Activated naive CD4-positive, alpha-beta T cell treated with anti-CD3 and anti-CD28 coated beads for 36 hours (primary cell): ENCODE data around the gene SARS1. TPM values are rescaled to one million over a fixed set of nuclear protein-coding genes. Genes with fewer than 3 reads are reported as not detected.

Source experiments
- CTCF ChIA-PET: fragments of 350-600 bp; sonication (Branson Sonifier 250); formaldehyde crosslinking; loops from one replicate; lab custom pipeline; 2021; ENCODE audit warnings: antibody characterized with exemption; lab: Charles Lee
- DNase-seq: peaks from one replicate; pipeline ENCODE4 v3.0.0-alpha.2; 2020
- H3K27ac Mint-ChIP-seq: one replicate; pipeline ENCODE4 v1.8.0; 2021; ENCODE audit warnings: mild to moderate bottlenecking, mixed read lengths
- H3K27me3 Mint-ChIP-seq: one replicate; pipeline ENCODE4 v1.8.0; 2021; ENCODE audit warnings: low read depth, mixed read lengths
- H3K36me3 Mint-ChIP-seq: one replicate; pipeline ENCODE4 v1.8.0; 2021; ENCODE audit warnings: low read depth, mixed read lengths
- H3K4me1 Mint-ChIP-seq: one replicate; pipeline ENCODE4 v1.8.0; 2021; ENCODE audit warnings: low read depth, mixed read lengths
- H3K4me3 Mint-ChIP-seq: one replicate; pipeline ENCODE4 v1.8.0; 2021; ENCODE audit warnings: mild to moderate bottlenecking, moderate library complexity, mixed read lengths
- H3K9me3 Mint-ChIP-seq: one replicate; pipeline ENCODE4 v1.8.0; 2021; ENCODE audit warnings: mixed read lengths
- intact Hi-C: fragments of 100-400 bp; cut with micrococcal nuclease; formaldehyde crosslinking; loops from one replicate; pipeline ENCODE4 v1.15.1; 2023
- total RNA-seq, 2 experiments: library from RNA; stranded (reverse); gene quantifications; one replicate each; pipeline ENCODE4 v1.2.3, GENCODE V29; 2021

The SARS1 gene
- total RNA-seq, 2 experiments from 2014 or later = 363 TPM

DNA sequence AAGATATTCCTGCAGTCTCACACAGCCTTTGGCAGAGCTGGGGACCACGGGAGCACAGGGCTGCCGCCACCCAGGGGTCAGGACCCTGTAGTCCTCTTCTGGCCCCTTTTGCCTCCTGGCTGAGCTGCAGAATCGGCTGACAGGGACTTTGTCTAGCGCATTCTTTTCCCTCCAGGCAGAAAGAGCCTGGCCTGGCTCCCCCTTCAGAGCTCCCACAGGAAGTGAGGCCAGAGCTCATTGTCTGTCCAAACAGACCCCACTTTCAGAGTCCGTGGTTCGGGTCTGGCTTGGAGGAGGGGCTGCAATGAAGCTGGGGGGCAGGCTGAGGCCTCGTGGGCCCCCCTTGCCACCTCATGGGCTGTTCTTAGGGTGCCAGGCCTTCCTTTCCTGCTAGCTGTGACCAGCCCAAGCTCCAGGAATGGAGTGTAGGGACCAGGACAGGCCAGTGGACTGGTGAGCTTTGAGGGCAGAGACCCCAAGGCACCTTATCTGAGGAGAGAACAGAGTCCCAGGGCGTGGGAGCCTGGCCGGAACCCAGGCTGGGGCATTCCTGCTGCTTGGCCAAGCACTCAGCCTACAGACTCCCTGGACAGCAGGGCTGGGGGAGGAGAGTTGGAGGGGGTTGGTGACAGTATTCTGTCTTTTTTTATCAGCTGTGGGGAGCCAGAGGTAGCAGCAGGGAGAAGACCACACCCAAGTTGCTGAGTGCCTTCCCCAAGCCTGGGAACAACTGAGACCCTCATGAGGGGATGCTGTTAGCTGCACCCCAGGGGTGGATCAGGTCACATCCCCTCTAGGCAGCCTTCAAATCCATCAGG, 40.3 kb downstream of the SARS1 start:
- CTCF ChIA-PET = interaction anchor here (0.6 to 1.8 kb wide), 7 partner anchors 11 to 279 kb away, joined by 3 to 7 read pairs (median 4); no protein-coding TSS in a partner anchor
- Mint-ChIP-seq H3K36me3 (no peaks in the 10 kb centered on the region), H3K27me3 (no peaks in the 10 kb centered on the region), H3K27ac (no peak overlapping the region), H3K4me3 (no peak overlapping the region), H3K9me3 (no peaks in the 10 kb centered on the region), H3K4me1 (peaks cover 4% of the 10 kb centered on the region)
- intact Hi-C loops = no loop called here
- no peak for DNase-seq

- no peak for DNase-seq
- intact Hi-C loops = no loop called here
- Mint-ChIP-seq H3K27me3 (no peaks in the 10 kb centered on the region), H3K4me3 (no peak overlapping the region), H3K9me3 (no peaks in the 10 kb centered on the region), H3K4me1 (peaks cover 2% of the 10 kb centered on the region), H3K36me3 (no peaks in the 10 kb centered on the region), H3K27ac (no peak overlapping the region)
- CTCF ChIA-PET = interaction anchor here (0.8 to 1.8 kb wide), 3 partner anchors 10 to 277 kb away, joined by 5 to 7 read pairs (median 5); no protein-coding TSS in a partner anchor
These were observed 40.9 kb downstream of the SARS1 start for GRCh38 chr1:109254621-109255096.

GRCh38 chr1:109255097-109255651, 41.5 kb downstream of the SARS1 start:
- intact Hi-C loops = no loop called here
- H3K27ac Mint-ChIP-seq = no peak overlapping the region
- peaks cover 2% of the 10 kb centered on the region for H3K4me1 Mint-ChIP-seq
- CTCF ChIA-PET = interaction anchor here (1.3 to 1.8 kb wide), 2 partner anchors 8 to 10 kb away, joined by 3 to 7 read pairs; no protein-coding TSS in a partner anchor
- no peaks in the 10 kb centered on the region for H3K27me3 Mint-ChIP-seq
- DNase-seq = no peak
- H3K9me3 Mint-ChIP-seq = no peaks in the 10 kb centered on the region
- H3K36me3 Mint-ChIP-seq = no peaks in the 10 kb centered on the region
- H3K4me3 Mint-ChIP-seq = no peak overlapping the region

- no peak for DNase-seq
- Mint-ChIP-seq H3K27me3 (no peaks in the 10 kb centered on the region), H3K4me3 (no peak overlapping the region), H3K27ac (no peak overlapping the region), H3K36me3 (no peaks in the 10 kb centered on the region), H3K9me3 (no peaks in the 10 kb centered on the region), H3K4me1 (peaks cover 2% of the 10 kb centered on the region)
- intact Hi-C loops = no loop called here
- CTCF ChIA-PET = interaction anchor here (0.7 to 1.8 kb wide), 3 partner anchors 9 to 16 kb away, joined by 3 to 7 read pairs (median 3); no protein-coding TSS in a partner anchor
These were observed 42.0 kb downstream of the SARS1 start for GRCh38 chr1:109255678-109256077.

DNA sequence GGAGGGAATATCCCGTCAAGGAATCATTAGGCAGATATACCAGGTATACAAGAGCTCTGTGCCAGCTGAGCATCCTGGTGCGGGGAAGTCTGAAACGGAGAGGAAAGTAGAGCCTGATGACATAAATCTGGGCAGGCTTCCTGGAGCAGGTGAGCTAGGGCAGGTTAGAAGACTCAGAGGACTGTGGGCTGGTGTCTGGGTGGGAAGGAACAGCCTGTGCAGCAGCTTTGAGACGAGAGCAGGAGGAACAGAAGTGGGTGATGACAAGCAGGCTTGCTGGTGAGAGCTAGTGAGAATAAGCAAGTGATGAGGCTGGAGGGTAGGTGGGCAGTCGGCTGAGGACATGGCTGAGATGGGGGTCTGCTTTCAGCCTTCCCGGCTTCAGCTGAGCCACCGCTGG, 42.4 kb downstream of the SARS1 start:
- Mint-ChIP-seq H3K27ac (no peak overlapping the region), H3K27me3 (no peaks in the 10 kb centered on the region), H3K36me3 (no peaks in the 10 kb centered on the region), H3K4me1 (peaks cover 2% of the 10 kb centered on the region), H3K9me3 (no peaks in the 10 kb centered on the region), H3K4me3 (no peak overlapping the region)
- no peak for DNase-seq
- intact Hi-C loops = no loop called here
- CTCF ChIA-PET = interaction anchor here (0.7 to 1.8 kb wide), 3 partner anchors 9 to 55 kb away, joined by 3 to 4 read pairs (median 3); no protein-coding TSS in a partner anchor

- CTCF ChIA-PET = interaction anchor here (0.6 to 1.8 kb wide), 4 partner anchors 10 to 275 kb away, joined by 3 to 4 read pairs (median 3); no protein-coding TSS in a partner anchor
These were observed 43.4 kb downstream of the SARS1 start for GRCh38 chr1:109256971-109257681.

GRCh38 chr1:109257682-109258421, 44.1 kb downstream of the SARS1 start:
- H3K4me1 Mint-ChIP-seq = peaks cover 2% of the 10 kb centered on the region
- H3K27ac Mint-ChIP-seq = no peak overlapping the region
- DNase-seq = no peak
- H3K9me3 Mint-ChIP-seq = no peaks in the 10 kb centered on the region
- no peaks in the 10 kb centered on the region for H3K27me3 Mint-ChIP-seq
- H3K4me3 Mint-ChIP-seq = no peak overlapping the region
- H3K36me3 Mint-ChIP-seq = no peaks in the 10 kb centered on the region
- CTCF ChIA-PET = interaction anchor here (0.6 to 1.8 kb wide), 2 partner anchors 56 to 142 kb away, joined by 3 to 4 read pairs; no protein-coding TSS in a partner anchor
- intact Hi-C loops = no loop called here

More at GRCh38 chr1:109256971-109257681, 43.4 kb downstream of the SARS1 start:
- DNase-seq = no peak
- Mint-ChIP-seq H3K4me1 (peaks cover 2% of the 10 kb centered on the region), H3K27ac (no peak overlapping the region), H3K27me3 (no peaks in the 10 kb centered on the region), H3K9me3 (no peaks in the 10 kb centered on the region), H3K36me3 (no peaks in the 10 kb centered on the region), H3K4me3 (no peak overlapping the region)
- intact Hi-C loops = no loop called here

GRCh38 chr1:109258481-109259466, 45.1 kb downstream of the SARS1 start:
- peaks cover 5% of the 10 kb centered on the region for H3K4me1 Mint-ChIP-seq
- H3K9me3 Mint-ChIP-seq = no peaks in the 10 kb centered on the region
- intact Hi-C loops = no loop called here

GRCh38 chr1:109259674-109260557, 46.2 kb downstream of the SARS1 start:
- DNase-seq = no peak
- no peak overlapping the region for H3K4me3 Mint-ChIP-seq
- CTCF ChIA-PET = interaction anchor here (0.6 to 1.3 kb wide), 4 partner anchors 17 to 273 kb away, joined by 3 to 4 read pairs (median 3); no protein-coding TSS in a partner anchor
- H3K27me3 Mint-ChIP-seq = peaks cover 1% of the 10 kb centered on the region
- H3K27ac Mint-ChIP-seq = no peak overlapping the region
- H3K9me3 Mint-ChIP-seq = no peaks in the 10 kb centered on the region
- peaks cover 5% of the 10 kb centered on the region for H3K4me1 Mint-ChIP-seq
- intact Hi-C loops = no loop called here
- H3K36me3 Mint-ChIP-seq = no peaks in the 10 kb centered on the region

More at GRCh38 chr1:109258481-109259466, 45.1 kb downstream of the SARS1 start:
- Mint-ChIP-seq H3K27ac (no peak overlapping the region), H3K4me3 (no peak overlapping the region), H3K27me3 (peaks cover 1% of the 10 kb centered on the region), H3K36me3 (no peaks in the 10 kb centered on the region)
- no peak for DNase-seq
- CTCF ChIA-PET = interaction anchor here (0.9 kb wide), 2 partner anchors 141 to 274 kb away, joined by 3 to 4 read pairs; no protein-coding TSS in a partner anchor

DNA sequence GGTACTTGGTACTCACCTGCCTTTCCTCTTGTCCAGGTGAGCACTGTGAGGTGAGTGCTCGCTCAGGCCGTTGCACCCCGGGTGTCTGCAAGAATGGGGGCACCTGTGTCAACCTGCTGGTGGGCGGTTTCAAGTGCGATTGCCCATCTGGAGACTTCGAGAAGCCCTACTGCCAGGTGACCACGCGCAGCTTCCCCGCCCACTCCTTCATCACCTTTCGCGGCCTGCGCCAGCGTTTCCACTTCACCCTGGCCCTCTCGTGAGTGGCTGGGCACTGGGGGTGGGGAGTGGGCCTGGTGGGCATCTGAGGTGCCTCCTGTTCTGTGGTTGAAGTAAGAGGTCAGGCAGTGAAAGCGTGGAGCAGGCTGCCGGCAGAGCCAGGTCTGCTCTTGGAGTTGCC, 47.3 kb downstream of the SARS1 start:
- peaks cover 1% of the 10 kb centered on the region for H3K27me3 Mint-ChIP-seq
- intact Hi-C loops = no loop called here
- CTCF ChIA-PET = interaction anchor here (0.5 to 1.3 kb wide), 2 partner anchors 16 to 464 kb away, joined by 3 to 5 read pairs; no protein-coding TSS in a partner anchor
- H3K27ac Mint-ChIP-seq = no peak overlapping the region
- H3K4me1 Mint-ChIP-seq = peaks cover 3% of the 10 kb centered on the region
- no peaks in the 10 kb centered on the region for H3K36me3 Mint-ChIP-seq
- no peak overlapping the region for H3K4me3 Mint-ChIP-seq
- no peaks in the 10 kb centered on the region for H3K9me3 Mint-ChIP-seq
- DNase-seq = no peak
